ENCODE data around the gene DROSHA. TPM values are rescaled to one million over a fixed set of nuclear protein-coding genes. Genes with fewer than 3 reads are reported as not detected.
"Not testable (repeated sequence)": the region's sequence is repeated elsewhere in the genome, so short reads cannot be mapped to it uniquely, and the experiment has no call there.

DROSHA gene
- polyA plus RNA-seq, 1 experiment = 27.6 TPM

GRCh38 chr5:31362931-31363568, 168.8 kb downstream of the DROSHA start:
- ChIA-PET CTCF (interaction anchor here (0.6 to 1.0 kb wide), 4 partner anchors 35 to 446 kb away, joined by 3 read pairs; no protein-coding TSS in a partner anchor), POLR2A (no interaction called here)
- DNase-seq (ENCODE audit: low read depth) = no peak

GRCh38 chr5:31362529-31362900, 169.4 kb downstream of the DROSHA start:
- DNase-seq (ENCODE audit: low read depth) = no peak
- ChIA-PET POLR2A (no interaction called here), CTCF (interaction anchor here (1.0 kb wide), 1 partner anchor 34 kb away, joined by 3 read pairs; no protein-coding TSS in a partner anchor)
- no peak overlapping the region for H3K4me3 ChIP-seq (ENCODE audit: low read depth, low read length)
- H3K36me3 ChIP-seq (ENCODE audit: control insufficient read depth, insufficient read depth, low read length) = no peaks in the 10 kb centered on the region
- no peak for TF ChIP-seq CTCF (IDR thresholded peaks at IDR 0.05; ENCODE audit: insufficient read depth, low read depth, low read length)
- no peaks in the 10 kb centered on the region for H3K27me3 ChIP-seq (ENCODE audit: control insufficient read depth, insufficient read depth, low read length)

More at GRCh38 chr5:31362931-31363568, 168.8 kb downstream of the DROSHA start:
- H3K4me3 ChIP-seq (ENCODE audit: low read depth, low read length) = no peak overlapping the region
- no peak for TF ChIP-seq CTCF (IDR thresholded peaks at IDR 0.05; ENCODE audit: insufficient read depth, low read depth, low read length)
- no peaks in the 10 kb centered on the region for H3K36me3 ChIP-seq (ENCODE audit: control insufficient read depth, insufficient read depth, low read length)
- H3K27me3 ChIP-seq (ENCODE audit: control insufficient read depth, insufficient read depth, low read length) = no peaks in the 10 kb centered on the region

- not testable (repeated sequence) for H3K27me3 ChIP-seq (ENCODE audit: control insufficient read depth, insufficient read depth, low read length)
Observed at GRCh38 chr5:31361704-31362528, 170.0 kb downstream of the DROSHA start.

GRCh38 chr5:31361234-31361633, 170.7 kb downstream of the DROSHA start:
- POLR2A ChIA-PET = no interaction called here
- H3K36me3 ChIP-seq (ENCODE audit: control insufficient read depth, insufficient read depth, low read length) = no peaks in the 10 kb centered on the region

More at GRCh38 chr5:31361704-31362528, 170.0 kb downstream of the DROSHA start:
- H3K4me3 ChIP-seq (ENCODE audit: low read depth, low read length); POLR2A ChIA-PET; H3K36me3 ChIP-seq (ENCODE audit: control insufficient read depth, insufficient read depth, low read length); DNase-seq (ENCODE audit: low read depth): not testable (repeated sequence)
- CTCF ChIA-PET = interaction anchor here (1.0 kb wide), 1 partner anchor 33 kb away, joined by 3 read pairs; no protein-coding TSS in a partner anchor

GRCh38 chr5:31359839-31360238, 172.1 kb downstream of the DROSHA start:
- DNase-seq (ENCODE audit: low read depth) = no peak
- H3K27me3 ChIP-seq (ENCODE audit: control insufficient read depth, insufficient read depth, low read length) = no peaks in the 10 kb centered on the region
- ChIA-PET CTCF (interaction anchor here (0.5 to 1.0 kb wide), 2 partner anchors 23 to 24 kb away, joined by 3 read pairs; no protein-coding TSS in a partner anchor), POLR2A (no interaction called here)
- no peak overlapping the region for H3K4me3 ChIP-seq (ENCODE audit: low read depth, low read length)
- no peak for TF ChIP-seq CTCF (IDR thresholded peaks at IDR 0.05; ENCODE audit: insufficient read depth, low read depth, low read length)
- H3K36me3 ChIP-seq (ENCODE audit: control insufficient read depth, insufficient read depth, low read length) = no peaks in the 10 kb centered on the region

More at GRCh38 chr5:31361234-31361633, 170.7 kb downstream of the DROSHA start:
- TF ChIP-seq CTCF (IDR thresholded peaks at IDR 0.05; ENCODE audit: insufficient read depth, low read depth, low read length) = no peak
- no peaks in the 10 kb centered on the region for H3K27me3 ChIP-seq (ENCODE audit: control insufficient read depth, insufficient read depth, low read length)
- no peak for DNase-seq (ENCODE audit: low read depth)
- CTCF ChIA-PET = no interaction called here
- H3K4me3 ChIP-seq (ENCODE audit: low read depth, low read length) = no peak overlapping the region

Data from BJ (cell line).